Neural crest cell (in vitro differentiated cells): ENCODE measurements around the gene TBC1D20. TPM values are rescaled to one million over a fixed set of nuclear protein-coding genes. Genes with fewer than 3 reads are reported as not detected.
"Not testable (repeated sequence)": the region's sequence is repeated elsewhere in the genome, so short reads cannot be mapped to it uniquely, and the experiment has no call there.

Experiments
- DNase-seq: peaks from one replicate; pipeline ENCODE4 v3.0.0; 2021; ENCODE audit warnings: low read depth, mixed read lengths, low spot score
- H3K27ac Mint-ChIP-seq: one replicate; pipeline ENCODE4 v1.8.0; 2021; ENCODE audit warnings: mild to moderate bottlenecking, mixed read lengths; ENCODE audit not compliant: unreplicated experiment
- H3K27me3 Mint-ChIP-seq: 2 replicates; pipeline ENCODE4 v1.8.0; 2021; ENCODE audit warnings: low read depth, mild to moderate bottlenecking, mixed read lengths
- H3K36me3 Mint-ChIP-seq: 2 replicates; pipeline ENCODE4 v1.8.0; 2021; ENCODE audit warnings: low read depth, mild to moderate bottlenecking, mixed read lengths
- H3K4me1 Mint-ChIP-seq: 2 replicates; pipeline ENCODE4 v1.8.0; 2021; ENCODE audit warnings: mixed read lengths
- H3K4me3 Mint-ChIP-seq: one replicate; pipeline ENCODE4 v1.8.0; 2021; ENCODE audit warnings: mild to moderate bottlenecking, mixed read lengths
- H3K9me3 Mint-ChIP-seq: 2 replicates; pipeline ENCODE4 v1.8.0; 2021; ENCODE audit warnings: mixed read lengths
- total RNA-seq: library from RNA; stranded (reverse); gene quantifications from 2 replicates; pipeline ENCODE4 v1.2.1, GENCODE V29; 2021
- TF ChIP-seq, protein P1 (sequence below): fragments of 200-600 bp; sonication (generic); conservative IDR thresholded peaks from 2 replicates; pipeline ENCODE4 v1.5.0; 2021; ENCODE audit warnings: antibody characterized with exemption, mild to moderate bottlenecking

Gene TBC1D20
- total RNA-seq, 1 donor from 2014 or later = 30.4 TPM

DNA sequence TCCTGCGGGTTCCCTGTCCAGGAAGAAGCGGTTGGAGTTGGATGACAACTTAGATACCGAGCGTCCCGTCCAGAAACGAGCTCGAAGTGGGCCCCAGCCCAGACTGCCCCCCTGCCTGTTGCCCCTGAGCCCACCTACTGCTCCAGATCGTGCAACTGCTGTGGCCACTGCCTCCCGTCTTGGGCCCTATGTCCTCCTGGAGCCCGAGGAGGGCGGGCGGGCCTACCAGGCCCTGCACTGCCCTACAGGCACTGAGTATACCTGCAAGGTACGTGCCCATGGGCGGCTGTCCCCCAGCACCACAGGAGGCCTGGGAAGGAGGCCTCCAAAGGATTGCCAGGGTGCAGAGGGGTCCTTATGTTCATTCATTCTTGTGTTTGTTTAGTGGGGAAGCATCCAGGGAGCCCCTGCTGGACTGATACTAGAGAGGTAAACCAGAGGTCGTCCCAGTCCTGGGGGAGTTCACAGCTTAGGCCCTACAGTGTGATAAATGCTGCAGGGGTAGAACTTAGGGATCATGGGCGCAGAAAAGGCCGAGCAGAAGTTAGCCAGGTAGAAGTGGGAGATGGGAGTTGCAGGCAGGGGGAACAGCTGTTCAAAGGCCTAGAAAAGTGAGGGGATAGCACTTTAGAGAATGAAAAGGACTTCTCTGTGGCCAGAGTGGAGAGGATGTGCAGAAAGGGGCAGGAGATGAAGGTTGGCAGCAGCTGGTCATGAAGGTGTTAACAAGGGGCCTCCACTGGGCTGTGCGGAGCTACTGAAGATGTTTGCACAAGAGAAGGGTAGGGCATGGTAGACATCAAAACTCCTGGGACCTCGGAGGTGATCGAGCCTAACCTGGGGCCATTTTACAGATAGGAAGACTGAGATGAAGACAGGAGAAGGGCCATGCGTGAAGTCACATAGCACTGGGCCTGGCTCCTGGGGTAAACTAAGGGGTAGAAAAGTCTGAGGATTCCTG, 74.0 kb downstream of the TBC1D20 start:
- H3K4me1 Mint-ChIP-seq = no peaks in the 10 kb centered on the region
- H3K4me3 Mint-ChIP-seq = no peak overlapping the region
- no peak for DNase-seq
- H3K27me3 Mint-ChIP-seq = no peaks in the 10 kb centered on the region
- H3K36me3 Mint-ChIP-seq = no peaks in the 10 kb centered on the region
- no peaks in the 10 kb centered on the region for H3K9me3 Mint-ChIP-seq
- no peak overlapping the region for H3K27ac Mint-ChIP-seq
- TF ChIP-seq, protein P1, sequence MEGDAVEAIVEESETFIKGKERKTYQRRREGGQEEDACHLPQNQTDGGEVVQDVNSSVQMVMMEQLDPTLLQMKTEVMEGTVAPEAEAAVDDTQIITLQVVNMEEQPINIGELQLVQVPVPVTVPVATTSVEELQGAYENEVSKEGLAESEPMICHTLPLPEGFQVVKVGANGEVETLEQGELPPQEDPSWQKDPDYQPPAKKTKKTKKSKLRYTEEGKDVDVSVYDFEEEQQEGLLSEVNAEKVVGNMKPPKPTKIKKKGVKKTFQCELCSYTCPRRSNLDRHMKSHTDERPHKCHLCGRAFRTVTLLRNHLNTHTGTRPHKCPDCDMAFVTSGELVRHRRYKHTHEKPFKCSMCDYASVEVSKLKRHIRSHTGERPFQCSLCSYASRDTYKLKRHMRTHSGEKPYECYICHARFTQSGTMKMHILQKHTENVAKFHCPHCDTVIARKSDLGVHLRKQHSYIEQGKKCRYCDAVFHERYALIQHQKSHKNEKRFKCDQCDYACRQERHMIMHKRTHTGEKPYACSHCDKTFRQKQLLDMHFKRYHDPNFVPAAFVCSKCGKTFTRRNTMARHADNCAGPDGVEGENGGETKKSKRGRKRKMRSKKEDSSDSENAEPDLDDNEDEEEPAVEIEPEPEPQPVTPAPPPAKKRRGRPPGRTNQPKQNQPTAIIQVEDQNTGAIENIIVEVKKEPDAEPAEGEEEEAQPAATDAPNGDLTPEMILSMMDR = no peak

GRCh38 chr20:387520-387919, 74.8 kb downstream of the TBC1D20 start:
- TF ChIP-seq, protein P1 = no peak
- Mint-ChIP-seq H3K27ac (no peak overlapping the region), H3K36me3 (no peaks in the 10 kb centered on the region), H3K9me3 (no peaks in the 10 kb centered on the region), H3K4me3 (no peak overlapping the region), H3K4me1 (peaks cover 3% of the 10 kb centered on the region), H3K27me3 (peaks cover 3% of the 10 kb centered on the region)
- no peak for DNase-seq

- not testable (repeated sequence) for H3K27ac Mint-ChIP-seq, H3K4me3 Mint-ChIP-seq, H3K9me3 Mint-ChIP-seq, H3K27me3 Mint-ChIP-seq, H3K36me3 Mint-ChIP-seq, DNase-seq, H3K4me1 Mint-ChIP-seq
Measured at GRCh38 chr20:386634-387033, 75.7 kb downstream of the TBC1D20 start.

Other genes with a start within 250 kb of the TBC1D20 start
- gene DEFB129, start 235.3 kb downstream of the TBC1D20 start, total RNA-seq = not detected in 2 replicates
- not detected in 2 replicates for gene DEFB132, start 204.8 kb downstream of the TBC1D20 start, total RNA-seq
- 34.0 and 40.8 TPM in 2 replicates for gene C20orf96, start 171.8 kb downstream of the TBC1D20 start, total RNA-seq
- gene ZCCHC3, start 165.0 kb downstream of the TBC1D20 start, total RNA-seq = 58.9 and 59.2 TPM in 2 replicates
- gene SOX12, start 137.0 kb downstream of the TBC1D20 start, total RNA-seq = 88.7 and 88.8 TPM in 2 replicates
- gene NRSN2, start 115.4 kb downstream of the TBC1D20 start, total RNA-seq = 42.0 and 44.4 TPM in 2 replicates
- gene TRIB3, start 81.8 kb downstream of the TBC1D20 start, total RNA-seq = 12.5 and 14.4 TPM in 2 replicates
- gene RBCK1, start 54.2 kb downstream of the TBC1D20 start, total RNA-seq = 62.4 and 65.2 TPM in 2 replicates
- gene CSNK2A1, start 81.3 kb upstream of the TBC1D20 start, total RNA-seq = 207 and 227 TPM in 2 replicates
- 0.32 and 0.61 TPM in 2 replicates for gene TCF15, start 147.8 kb upstream of the TBC1D20 start, total RNA-seq
- gene SRXN1, start 190.7 kb upstream of the TBC1D20 start, total RNA-seq = 10.7 and 12.6 TPM in 2 replicates
- gene SCRT2, start 213.3 kb upstream of the TBC1D20 start, total RNA-seq = 3.7 and 4.1 TPM in 2 replicates